NCI-H2107 treated with DMSO at 0.1 percent for 48 hours (cell line): Measurements from ENCODE around the gene CIAO2B.
A peak's percentile ranks its signal among the peaks of the same experiment; 100 is the strongest.
"Not testable (repeated sequence)": the region's sequence is repeated elsewhere in the genome, so short reads cannot be mapped to it uniquely, and the experiment has no call there.

ENCODE experiments used
- DNase-seq: peaks from one replicate; lab custom pipeline; 2025; ENCODE audit not compliant: unreplicated experiment; lab: John Stamatoyannopoulos, UW

CIAO2B gene

GRCh38 chr16:66905633-66906539 is 28.3 kb downstream of the CIAO2B start:
- no peak for DNase-seq

GRCh38 chr16:66904846-66905632 is 29.2 kb downstream of the CIAO2B start:
- no peak for DNase-seq

DNA sequence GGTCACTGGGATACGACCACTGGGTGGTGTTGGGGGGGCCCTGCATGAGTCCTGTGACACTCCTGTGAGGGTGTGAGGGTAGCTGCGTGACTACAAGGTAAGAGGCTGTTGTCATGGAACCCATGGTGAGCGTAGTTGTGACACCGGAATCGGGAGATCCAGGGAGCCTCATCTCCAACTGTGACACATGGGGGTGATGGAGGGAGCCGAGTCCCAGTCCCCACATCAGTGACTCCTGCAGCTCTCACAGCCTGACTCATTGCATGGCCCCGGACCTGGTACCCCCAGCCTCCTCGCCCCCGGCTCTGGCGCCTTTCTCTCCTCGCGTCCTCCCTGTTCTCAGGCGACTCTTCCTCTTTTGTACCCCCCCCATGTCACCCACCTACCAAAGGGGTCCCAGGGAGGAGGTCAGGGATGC is 29.8 kb downstream of the CIAO2B start:
- DNase-seq, result no peak

GRCh38 chr16:66903544-66904427 is 30.4 kb downstream of the CIAO2B start:
- no peak for DNase-seq

DNA sequence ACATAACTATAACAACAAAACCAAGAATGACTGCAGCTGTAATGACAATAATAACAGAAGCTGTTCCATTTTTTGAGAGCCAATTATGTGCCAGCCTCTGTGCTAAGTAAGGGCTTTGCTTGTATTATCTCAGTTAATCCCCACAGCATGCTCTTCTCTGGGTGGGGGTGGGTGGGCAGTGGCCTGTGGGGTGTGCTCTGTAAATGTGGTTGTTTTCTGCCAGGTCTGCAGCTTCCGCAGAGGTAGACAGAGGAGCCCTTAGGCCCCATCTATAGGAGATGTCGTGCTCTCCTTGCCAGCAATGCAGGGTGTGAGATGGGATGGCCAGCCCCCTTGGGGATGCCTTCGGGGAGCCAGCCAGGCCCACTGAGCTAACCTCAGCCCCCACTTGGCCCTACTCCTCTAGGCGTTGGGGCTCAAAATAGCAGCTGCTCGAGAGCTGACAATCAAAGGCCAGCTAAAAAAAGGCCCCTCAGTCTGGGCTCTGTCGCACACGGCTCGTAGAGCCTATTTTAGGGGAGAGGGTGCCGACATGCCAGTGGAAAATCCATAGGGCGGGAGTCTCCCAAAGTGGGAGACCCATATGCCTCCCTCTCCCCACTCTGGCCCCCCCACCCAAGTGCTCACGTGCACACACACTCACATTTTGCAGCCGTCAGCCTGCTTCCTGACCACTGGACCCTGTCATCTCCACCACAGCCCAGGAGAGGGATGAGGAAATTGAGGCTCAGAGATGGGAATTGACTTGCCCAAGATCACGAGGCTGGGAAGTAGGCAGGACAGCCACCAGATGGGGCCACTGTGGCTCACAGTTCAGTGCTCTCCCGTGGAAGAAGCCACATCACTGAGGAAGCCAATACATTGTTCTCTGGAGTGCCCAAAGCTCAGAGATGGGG is 31.3 kb downstream of the CIAO2B start:
- no peak for DNase-seq

- DNase-seq, result no peak
Observed at GRCh38 chr16:66901626-66902025, 32.6 kb downstream of the CIAO2B start.

GRCh38 chr16:66900721-66901441 is 33.3 kb downstream of the CIAO2B start:
- no peak for DNase-seq

GRCh38 chr16:66899945-66900710 is 34.1 kb downstream of the CIAO2B start:
- DNase-seq, result peak; percentile 24

GRCh38 chr16:66899310-66899944 is 34.8 kb downstream of the CIAO2B start:
- no peak for DNase-seq

- DNase-seq, result no peak
Observed at GRCh38 chr16:66898933-66899309, 35.3 kb downstream of the CIAO2B start.

DNA sequence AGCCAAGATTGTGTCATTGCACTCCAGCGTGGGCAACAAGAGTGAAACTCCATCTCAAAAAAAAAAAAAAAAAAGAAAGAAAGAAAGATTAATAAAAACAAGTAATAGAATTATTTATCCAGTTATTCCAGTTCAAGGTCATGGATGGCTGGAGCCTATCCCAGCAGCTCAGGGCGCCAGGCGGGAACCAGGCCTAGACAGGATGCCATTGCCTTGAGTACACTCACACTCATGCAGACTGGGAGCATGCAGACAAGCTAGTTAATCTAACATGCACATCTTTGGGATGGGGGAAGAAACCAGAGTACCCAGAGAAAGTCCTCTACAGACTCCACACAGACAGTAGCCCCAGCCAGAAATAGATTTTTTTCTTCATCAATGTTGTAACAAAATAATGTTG is 36.0 kb downstream of the CIAO2B start:
- no peak for DNase-seq

- DNase-seq, result not testable (repeated sequence)
Observed at GRCh38 chr16:66896682-66897081, 37.5 kb downstream of the CIAO2B start.

- DNase-seq, result no peak
Observed at GRCh38 chr16:66895999-66896398, 38.2 kb downstream of the CIAO2B start.

DNA sequence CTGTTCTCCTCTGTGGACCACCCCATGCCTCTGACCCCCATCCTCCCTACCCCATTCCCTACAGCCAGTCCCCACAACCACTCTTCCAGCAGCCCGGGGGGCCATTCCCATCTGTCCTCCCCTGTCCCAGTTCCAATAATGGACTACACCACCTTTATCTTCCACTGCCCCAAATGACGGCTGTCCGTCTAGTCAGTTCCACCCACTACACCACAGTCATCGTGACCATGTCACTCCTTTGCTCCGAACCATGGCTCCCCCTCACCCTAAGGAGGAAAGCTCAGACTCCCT is 38.6 kb downstream of the CIAO2B start:
- DNase-seq, result no peak

GRCh38 chr16:66894948-66895688 is 39.1 kb downstream of the CIAO2B start:
- peak; percentile 27 for DNase-seq

DNA sequence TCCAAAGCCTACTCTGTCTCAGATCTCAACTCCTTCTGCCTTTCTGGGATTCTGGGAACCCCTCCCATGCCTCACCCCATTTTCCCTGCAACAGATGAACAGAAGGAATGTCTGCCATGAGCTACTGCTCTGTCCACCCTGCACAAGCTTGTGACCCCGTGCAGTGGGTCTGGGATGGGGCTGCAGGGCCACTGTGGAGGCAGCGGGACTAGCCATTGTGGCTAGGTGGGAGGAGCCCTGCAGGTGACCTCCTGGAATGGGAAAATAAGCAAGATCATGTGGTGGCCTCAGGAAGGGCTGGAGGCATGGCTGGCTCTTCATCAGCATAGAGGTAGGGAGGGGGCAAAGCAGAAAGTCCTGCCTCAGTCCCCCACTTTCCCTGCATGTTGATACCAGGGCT is 40.1 kb downstream of the CIAO2B start:
- DNase-seq, result no peak

- DNase-seq, result no peak
Observed at GRCh38 chr16:66891797-66892196, 42.4 kb downstream of the CIAO2B start.

GRCh38 chr16:66891360-66891759 is 42.8 kb downstream of the CIAO2B start:
- DNase-seq, result no peak
